Kidney epithelial cell (primary cell): Measurements from ENCODE around the gene HTR3B. TPM values are rescaled to one million over a fixed set of nuclear protein-coding genes. Genes with fewer than 3 reads are reported as not detected.
A peak's percentile ranks its signal among the peaks of the same experiment; 100 is the strongest.

ENCODE experiments used
- DNase-seq: peaks from one replicate; pipeline ENCODE4 v3.0.0-alpha.2; 2010; ENCODE audit warnings: low read depth
- H3K27me3 ChIP-seq: 2 replicates; pipeline ENCODE4 v1.6.0; 2011; ENCODE audit warnings: low read length; ENCODE audit not compliant: control insufficient read depth, insufficient read depth
- H3K36me3 ChIP-seq: 2 replicates; pipeline ENCODE4 v1.5.1; 2011; ENCODE audit warnings: low read length; ENCODE audit not compliant: control insufficient read depth, insufficient read depth
- H3K4me3 ChIP-seq: 2 replicates; pipeline ENCODE4 v1.5.1; 2011; ENCODE audit warnings: low read depth, mild to moderate bottlenecking, control low read depth, low read length
- CTCF ChIP-seq: IDR thresholded peaks from 2 replicates; pipeline ENCODE4 v1.5.1; 2011; ENCODE audit warnings: mild to moderate bottlenecking, moderate library complexity, low read length, control low read depth, inconsistent platforms; ENCODE audit not compliant: insufficient read depth, poor library complexity, severe bottlenecking
- total RNA-seq: library from RNA; depleted of rRNA; stranded (reverse); fragments of >200 nt; gene quantifications from 2 replicates; pipeline ENCODE4 v1.2.3, GENCODE V29; 2015

HTR3B gene
- total RNA-seq, 1 donor from 2014 or later = not detected

GRCh38 chr11:113895367-113896155, 9.0 kb upstream of the HTR3B start:
- Histone ChIP-seq H3K27me3 (peaks cover 2% of the 10 kb centered on the region), H3K4me3 (no peak overlapping the region), H3K36me3 (no peaks in the 10 kb centered on the region)
- DNase-seq = no peak
- TF ChIP-seq CTCF = no peak

DNA sequence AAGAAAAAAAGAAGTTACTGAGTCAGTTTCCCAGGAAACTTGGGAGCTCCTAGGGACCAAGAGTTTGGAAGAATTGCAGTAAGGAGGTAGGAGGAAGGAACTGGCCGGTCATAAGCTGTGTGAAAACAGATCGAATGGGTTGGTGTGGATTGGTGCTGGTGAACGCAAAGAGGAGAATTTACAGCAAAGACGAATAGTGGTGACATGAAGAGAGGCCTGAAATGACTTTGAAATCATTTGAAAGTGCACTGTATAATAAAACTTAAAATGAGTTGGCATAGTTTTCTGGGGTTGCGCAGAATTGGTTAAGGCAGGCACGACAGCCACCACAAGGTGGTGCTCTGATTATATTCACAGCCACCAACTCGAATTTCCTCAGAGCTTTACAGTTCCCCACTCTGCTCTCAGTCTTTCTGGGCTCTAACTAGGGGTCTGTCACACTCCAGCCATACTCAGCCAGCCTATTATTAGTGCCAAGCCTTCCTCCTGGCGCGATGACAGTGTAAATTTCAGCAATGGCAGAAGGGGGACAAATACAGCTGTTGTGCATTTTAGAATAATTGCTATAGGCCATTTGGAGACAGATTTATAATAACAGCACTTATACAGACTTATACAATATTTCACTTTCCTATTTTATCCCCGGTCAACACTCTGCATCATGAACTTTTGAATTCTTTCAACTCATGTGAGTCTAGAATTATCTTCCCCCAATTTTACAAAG, 8.3 kb upstream of the HTR3B start:
- Histone ChIP-seq H3K4me3 (no peak overlapping the region), H3K27me3 (peaks cover 2% of the 10 kb centered on the region), H3K36me3 (no peaks in the 10 kb centered on the region)
- DNase-seq = no peak
- TF ChIP-seq CTCF = peak; percentile 69

DNA sequence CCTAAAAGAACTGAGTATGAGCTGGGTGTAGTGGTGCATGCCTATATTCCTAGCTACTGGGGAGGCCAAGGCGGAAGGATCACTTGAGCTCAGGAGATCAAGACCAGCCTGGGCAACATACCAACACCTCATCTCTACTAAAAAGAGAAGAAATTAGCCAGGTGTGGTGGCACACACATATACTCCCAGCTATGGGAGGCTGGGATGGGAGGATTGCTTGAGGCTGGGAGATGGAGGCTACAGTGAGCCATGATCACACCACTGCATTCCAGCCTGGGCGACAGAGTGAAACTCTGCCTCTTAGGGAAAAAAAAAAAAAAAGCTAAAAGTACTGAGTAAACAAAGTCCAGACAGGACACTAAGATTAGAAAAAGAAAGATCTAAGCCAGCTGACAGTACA, 3.5 kb upstream of the HTR3B start:
- TF ChIP-seq CTCF = no peak
- no peak for DNase-seq
- Histone ChIP-seq H3K36me3 (no peaks in the 10 kb centered on the region), H3K4me3 (no peak overlapping the region), H3K27me3 (peaks cover 2% of the 10 kb centered on the region)

DNA sequence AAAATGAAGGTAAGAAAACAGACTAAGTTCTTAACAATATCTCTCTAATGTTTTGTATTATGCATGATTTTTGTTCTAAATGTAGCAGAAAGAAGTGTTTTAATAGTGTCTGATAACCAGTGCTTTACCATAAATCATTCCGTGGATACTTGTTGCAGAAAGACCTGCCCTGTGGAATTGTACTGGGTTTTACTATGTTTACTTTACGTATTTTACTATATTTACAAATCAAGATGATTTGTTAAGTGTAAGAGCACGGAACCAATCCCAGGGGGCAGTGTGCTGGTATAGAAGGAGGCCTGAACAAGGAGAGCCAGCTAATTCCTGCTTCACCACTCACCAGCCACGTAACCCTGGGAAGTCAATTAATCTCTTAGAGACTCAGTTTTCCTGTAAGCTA, 1.4 kb downstream of the HTR3B start:
- no peak for DNase-seq
- Histone ChIP-seq H3K36me3 (no peaks in the 10 kb centered on the region), H3K4me3 (no peak overlapping the region), H3K27me3 (no peaks in the 10 kb centered on the region)
- TF ChIP-seq CTCF = no peak

DNA sequence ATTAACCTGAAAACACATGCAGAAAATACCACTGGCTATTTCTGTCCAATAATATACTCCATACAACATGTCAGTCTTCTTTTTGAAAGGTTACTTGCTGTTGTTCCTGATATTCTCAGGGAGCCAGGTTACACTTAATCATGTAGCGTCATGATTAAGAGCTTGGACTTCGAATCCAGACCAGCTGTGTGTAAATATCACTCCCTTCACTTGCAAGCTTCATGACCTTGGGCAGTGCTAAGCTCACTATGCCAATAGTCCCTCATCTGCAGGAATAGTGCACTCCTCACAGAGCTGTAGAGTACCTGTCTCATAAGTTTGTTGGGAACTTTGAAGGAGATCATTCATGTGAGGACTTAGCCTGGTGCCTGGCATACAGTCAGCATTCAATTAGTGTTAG, 1.9 kb downstream of the HTR3B start:
- TF ChIP-seq CTCF = no peak
- H3K27me3 ChIP-seq = no peaks in the 10 kb centered on the region
- no peaks in the 10 kb centered on the region for H3K36me3 ChIP-seq
- no peak for DNase-seq
- no peak overlapping the region for H3K4me3 ChIP-seq

DNA sequence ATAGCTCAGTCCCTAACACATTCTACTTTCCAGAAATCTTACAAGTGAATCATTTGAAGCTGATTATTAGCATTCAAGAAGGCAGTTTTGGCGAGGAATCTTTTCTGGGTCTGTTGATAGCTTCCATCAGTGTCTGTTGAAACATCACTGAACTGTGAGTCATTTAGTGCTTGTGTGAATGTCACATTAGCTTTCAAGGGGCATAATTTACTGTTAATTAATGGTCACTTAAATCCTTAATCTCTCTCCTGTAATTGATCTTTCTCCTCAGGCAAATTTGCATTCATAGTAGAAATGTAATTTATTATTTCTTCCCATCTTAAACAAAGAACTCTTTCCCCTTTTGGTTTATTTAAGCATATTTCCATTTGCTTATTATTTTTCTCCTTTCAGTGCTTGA, 2.6 kb downstream of the HTR3B start:
- Histone ChIP-seq H3K27me3 (no peaks in the 10 kb centered on the region), H3K4me3 (no peak overlapping the region), H3K36me3 (no peaks in the 10 kb centered on the region)
- TF ChIP-seq CTCF = no peak
- DNase-seq = no peak
